H1 (cell line): ENCODE results near the gene SYNPO2L.

ENCODE experiments used
- CBX5 ChIP-seq: fragments of 300-800, 300-1000 bp; sonication (generic); IDR thresholded peaks from 2 replicates; pipeline ENCODE4 v1.7.1; 2016; ENCODE audit warnings: antibody characterized with exemption, low read length, low read depth
- CREB1 ChIP-seq: IDR thresholded peaks from 2 replicates; pipeline ENCODE4 v1.6.1; 2012; ENCODE audit warnings: inconsistent platforms
- CTCF ChIP-seq, 3 experiments: IDR thresholded peaks; 1 replicate in 2 of 3; 2 replicates in 1 of 3; pipeline versions ENCODE4 v1.5.1 to v1.6.1; 2011; ENCODE audit warnings: low read length in 3 of 3, mild to moderate bottlenecking in 3 of 3, inconsistent platforms in 2 of 3, low read depth in 1 of 3, moderate library complexity in 1 of 3; ENCODE audit not compliant: insufficient read depth in 1 of 3; ENCODE audit errors: control extremely low read depth in 1 of 3
- EZH2 ChIP-seq: fragments of 200-600 bp; sonication (generic); IDR thresholded peaks from 2 replicates; pipeline ENCODE4 v1.7.1; 2012; ENCODE audit warnings: low read depth, mild to moderate bottlenecking, moderate library complexity, low read length, inconsistent platforms; ENCODE audit not compliant: severe bottlenecking
- GTF2F1 ChIP-seq: IDR thresholded peaks from 2 replicates; pipeline ENCODE4 v1.6.1; 2012; ENCODE audit warnings: low read depth, low read length, improper control_type of control experiment, borderline replicate concordance
- KDM5A ChIP-seq: fragments of 200-600 bp; IDR thresholded peaks from 2 replicates; pipeline ENCODE4 v1.7.1; 2012; ENCODE audit warnings: mild to moderate bottlenecking, low read length, inconsistent platforms, mixed read lengths
- SUZ12 ChIP-seq: fragments of 200-600 bp; sonication (generic); IDR thresholded peaks from 2 replicates; pipeline ENCODE4 v1.6.1; 2012; ENCODE audit warnings: mild to moderate bottlenecking, inconsistent platforms, low read length, moderate library complexity, mixed read lengths

DNA sequence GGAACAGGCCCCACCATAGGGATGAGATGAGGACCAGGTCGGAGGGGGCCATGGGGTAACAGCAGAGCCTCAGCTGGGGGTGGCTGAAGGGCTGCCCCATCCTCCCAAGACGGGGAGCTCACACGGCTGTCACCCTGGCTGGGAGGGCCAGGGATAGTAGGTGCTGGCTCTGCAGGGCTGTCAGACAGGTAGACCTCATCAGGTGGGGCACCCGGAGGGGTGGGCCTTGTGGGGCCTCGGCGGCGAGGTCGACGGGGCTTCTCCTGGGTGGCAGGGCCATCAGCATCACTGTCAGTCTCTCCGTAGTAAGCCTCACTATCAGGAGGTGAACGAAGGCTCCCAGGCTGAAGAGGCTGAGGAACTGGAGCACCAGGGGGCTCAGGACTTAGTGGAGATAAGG is 2.6 kb downstream of the SYNPO2L start:
- TF ChIP-seq GTF2F1 (no peak), KDM5A (no peak), CREB1 (no peak), EZH2 (no peak), CTCF (IDR thresholded peaks at IDR 0.05; ENCODE audit: control extremely low read depth in 1 of 3, insufficient read depth in 1 of 3, low read depth in 1 of 3, low read length in 3 of 3) (no peak), SUZ12 (no peak), CBX5 (no peak)
